ENCODE measurements around the gene ZNF865.

GRCh38 chr19:55653651-55654322 lies 48.3 kb downstream of the ZNF865 start:
- TF ChIP-seq CTCF (conservative IDR thresholded peaks at IDR 0.05 in 1 of 2, IDR thresholded peaks at IDR 0.05 in 1 of 2; ENCODE audit: low read depth in 1 of 2, low read length in 2 of 2), result peak; percentile 99
- TF ChIP-seq EZH2 (IDR thresholded peaks at IDR 0.05; ENCODE audit: low read length, missing control alignments), result no peak

Measured in fibroblast of lung (primary cell).